ENCODE data around the gene GGCX.

The GGCX gene

DNA sequence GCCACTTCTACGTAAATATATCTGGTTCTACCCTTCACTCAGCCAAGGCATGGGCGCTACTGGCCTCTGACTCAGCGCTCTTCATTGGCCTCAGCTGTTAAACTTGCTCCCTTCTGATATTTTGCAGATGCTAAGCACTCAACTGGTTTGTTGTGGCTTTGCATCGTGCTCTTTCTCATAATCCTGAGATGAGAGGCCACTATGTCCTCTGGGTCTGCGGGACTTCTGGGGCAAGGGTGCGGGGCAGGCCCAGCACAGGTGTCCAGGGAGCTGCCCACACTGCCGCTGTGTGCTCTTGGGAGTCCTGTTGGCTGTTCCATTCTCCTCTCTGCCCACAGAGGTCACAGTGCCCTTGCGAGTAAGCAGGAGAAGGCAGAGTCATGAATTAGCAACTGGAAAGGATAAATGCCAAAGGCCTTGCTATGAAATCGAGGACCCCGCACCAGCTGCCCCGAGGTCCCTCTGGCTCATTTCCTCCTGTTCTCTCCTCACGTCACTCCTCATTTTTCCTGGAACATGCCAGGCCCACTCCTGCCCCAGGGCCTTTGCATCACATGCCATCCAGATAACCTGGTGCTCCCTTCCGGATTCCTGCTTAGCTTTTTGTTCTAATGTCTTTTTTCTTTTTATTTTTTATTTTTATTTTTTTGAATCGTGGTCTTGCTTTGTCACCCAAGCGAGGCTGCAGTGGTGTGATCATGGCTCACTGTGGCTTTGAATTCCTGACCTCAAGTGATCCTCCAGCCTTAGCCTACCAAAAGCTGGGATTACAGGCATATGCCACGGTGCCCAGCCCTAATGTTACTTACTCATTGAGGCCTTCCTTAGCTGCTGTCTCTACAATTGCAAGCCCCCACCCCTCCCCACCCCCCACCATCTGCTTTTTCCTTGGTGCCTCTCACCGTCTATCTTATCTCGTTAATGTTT is 57.2 kb downstream of the GGCX start:
- H3K4me1 ChIP-seq (ENCODE audit: control insufficient read depth in 1 of 2, insufficient read depth in 2 of 2, low read length in 2 of 2) = peaks cover 7 to 8% of the 10 kb centered on the region in 2 donors

DNA sequence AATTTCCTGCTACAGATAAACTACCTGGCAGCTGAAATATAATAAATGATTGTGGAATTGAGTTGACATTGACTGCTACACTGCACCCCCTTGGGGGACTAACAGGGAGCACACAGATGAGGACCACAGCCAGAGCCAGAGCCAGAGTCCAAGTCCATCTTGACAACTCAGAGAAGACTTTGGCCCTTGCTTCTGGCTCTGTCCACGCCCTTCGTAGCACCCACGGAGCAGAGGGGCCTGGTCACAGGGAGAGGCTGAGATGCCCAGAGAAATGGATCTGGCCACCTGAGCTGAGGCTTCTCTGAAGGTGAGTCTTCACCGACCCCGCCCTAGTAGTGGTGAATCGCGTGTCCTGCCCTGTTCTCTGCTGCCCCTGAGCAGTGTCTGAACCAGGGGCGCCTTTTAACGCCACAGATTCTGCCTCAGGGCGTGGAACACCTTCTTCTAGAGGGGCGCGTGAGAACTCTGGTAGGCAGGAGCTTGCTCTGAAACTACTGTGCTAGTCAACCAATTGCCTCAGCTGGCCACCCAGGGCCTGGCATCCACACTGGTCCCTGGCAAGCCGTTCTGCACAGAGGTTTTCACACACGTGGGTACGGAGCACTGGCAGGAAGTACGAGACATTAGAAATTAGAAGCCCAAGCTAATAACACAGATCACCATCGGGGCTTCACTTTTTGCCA is 58.0 kb downstream of the GGCX start:
- Histone ChIP-seq H3K4me1 (ENCODE audit: control insufficient read depth in 1 of 2, insufficient read depth in 2 of 2, low read length in 2 of 2) (peaks cover 7 to 8% of the 10 kb centered on the region in 2 donors), H3K27me3 (ENCODE audit: low read depth, low read length) (no peaks in the 10 kb centered on the region), H3K9me3 (ENCODE audit: control insufficient read depth in 1 of 2, low read length in 2 of 2) (no peaks in the 10 kb centered on the region), H3K27ac (ENCODE audit: low read length) (peak overlapping the region; percentile 31), H3K36me3 (ENCODE audit: control insufficient read depth in 1 of 2, insufficient read depth in 2 of 2, low read length in 2 of 2) (no peaks in the 10 kb centered on the region), H3K4me3 (ENCODE audit: low read depth in 1 of 2, low read length in 2 of 2) (no peak overlapping the region)

More for the DNA sequence above, 57.2 kb downstream of the GGCX start:
- Histone ChIP-seq H3K36me3 (ENCODE audit: control insufficient read depth in 1 of 2, insufficient read depth in 2 of 2, low read length in 2 of 2) (no peaks in the 10 kb centered on the region), H3K27ac (ENCODE audit: low read length) (peak overlapping the region; percentile 31), H3K27me3 (ENCODE audit: low read depth, low read length) (no peaks in the 10 kb centered on the region), H3K9me3 (ENCODE audit: control insufficient read depth in 1 of 2, low read length in 2 of 2) (no peaks in the 10 kb centered on the region), H3K4me3 (ENCODE audit: low read depth in 1 of 2, low read length in 2 of 2) (no peak overlapping the region)

DNA sequence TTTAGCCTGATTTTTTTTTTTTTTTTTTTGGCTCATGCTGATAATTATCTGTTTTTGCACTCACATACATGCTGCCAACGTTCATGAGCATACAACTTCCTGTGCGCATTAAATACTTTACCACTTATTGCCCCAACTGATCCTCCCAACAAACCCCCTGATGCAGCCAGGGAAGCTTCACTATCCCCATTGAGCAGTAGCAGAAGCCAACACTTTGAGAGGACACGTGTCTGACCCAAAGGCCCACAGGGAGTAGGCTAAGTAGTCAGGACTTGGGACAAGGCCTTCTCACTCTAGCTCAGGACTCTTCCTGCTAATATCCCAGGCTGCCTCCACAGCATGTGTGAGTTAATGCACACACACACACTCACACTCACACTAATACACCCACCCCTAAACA is 58.6 kb downstream of the GGCX start:
- Histone ChIP-seq H3K27me3 (ENCODE audit: low read depth, low read length) (no peaks in the 10 kb centered on the region), H3K27ac (ENCODE audit: low read length) (peak overlapping the region; percentile 40), H3K4me1 (ENCODE audit: control insufficient read depth in 1 of 2, insufficient read depth in 2 of 2, low read length in 2 of 2) (peaks cover 7 to 8% of the 10 kb centered on the region in 2 donors), H3K9me3 (ENCODE audit: control insufficient read depth in 1 of 2, low read length in 2 of 2) (no peaks in the 10 kb centered on the region), H3K4me3 (ENCODE audit: low read depth in 1 of 2, low read length in 2 of 2) (no peak overlapping the region), H3K36me3 (ENCODE audit: control insufficient read depth in 1 of 2, insufficient read depth in 2 of 2, low read length in 2 of 2) (no peaks in the 10 kb centered on the region)

DNA sequence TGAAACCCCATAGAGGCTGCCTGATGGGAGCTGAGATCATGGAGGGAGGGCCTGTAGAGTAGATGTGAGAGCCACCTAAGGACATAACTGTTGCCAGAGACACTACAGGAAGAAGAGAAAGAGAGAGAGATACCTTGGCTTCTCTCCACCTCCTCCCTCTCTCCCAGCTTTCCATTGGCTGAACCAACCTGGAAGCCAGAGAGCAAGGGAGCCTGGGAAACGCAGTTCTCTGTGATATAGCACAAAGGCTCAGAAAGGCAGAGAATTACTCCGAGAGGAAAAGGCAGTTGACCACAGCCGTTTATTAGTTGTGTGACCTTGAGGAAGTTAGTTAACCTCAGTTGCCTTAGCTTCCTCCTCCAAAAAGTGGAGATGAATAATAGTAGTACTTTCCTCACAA is 60.0 kb downstream of the GGCX start:
- H3K4me3 ChIP-seq (ENCODE audit: low read depth in 1 of 2, low read length in 2 of 2) = no peak overlapping the region
- H3K27ac ChIP-seq (ENCODE audit: low read length) = no peak overlapping the region
- no peaks in the 10 kb centered on the region for H3K36me3 ChIP-seq (ENCODE audit: control insufficient read depth in 1 of 2, insufficient read depth in 2 of 2, low read length in 2 of 2)
- no peaks in the 10 kb centered on the region for H3K9me3 ChIP-seq (ENCODE audit: control insufficient read depth in 1 of 2, low read length in 2 of 2)
- H3K27me3 ChIP-seq (ENCODE audit: low read depth, low read length) = no peaks in the 10 kb centered on the region
- peaks cover 7 to 8% of the 10 kb centered on the region in 2 donors for H3K4me1 ChIP-seq (ENCODE audit: control insufficient read depth in 1 of 2, insufficient read depth in 2 of 2, low read length in 2 of 2)

DNA sequence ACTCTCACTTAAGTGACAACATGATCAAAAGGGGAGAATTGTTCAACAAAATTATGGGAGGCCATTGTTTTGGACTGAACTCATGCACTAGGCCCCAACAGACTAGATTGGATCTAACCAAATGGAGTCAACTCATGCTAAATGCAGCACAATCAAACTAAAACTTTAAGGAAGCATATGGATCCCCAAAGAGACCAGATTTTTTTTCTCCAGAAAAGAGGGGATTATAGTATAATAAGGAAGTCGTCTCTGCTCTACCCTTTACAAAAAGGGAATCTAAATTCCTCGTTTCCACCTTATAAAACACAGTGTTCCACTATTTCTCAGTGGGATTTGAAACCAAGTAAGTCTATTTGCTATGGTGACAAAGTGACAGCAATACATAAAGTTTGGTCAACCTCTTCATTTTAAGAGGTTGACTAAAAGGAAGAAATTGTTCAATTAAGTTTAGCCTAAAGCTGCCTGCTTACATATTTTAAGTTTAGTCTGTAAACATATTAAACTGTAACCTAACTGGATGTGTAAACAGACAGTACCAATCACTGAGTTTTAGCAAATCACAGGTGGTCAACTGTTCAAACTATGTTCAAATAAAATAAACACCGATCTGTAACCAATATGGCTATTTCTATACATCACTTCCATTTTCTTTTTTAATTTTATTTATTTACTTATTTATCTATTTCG is 63.2 kb downstream of the GGCX start:
- Histone ChIP-seq H3K36me3 (ENCODE audit: control insufficient read depth in 1 of 2, insufficient read depth in 2 of 2, low read length in 2 of 2) (no peaks in the 10 kb centered on the region), H3K4me3 (ENCODE audit: low read depth in 1 of 2, low read length in 2 of 2) (no peak overlapping the region), H3K27ac (ENCODE audit: low read length) (no peak overlapping the region), H3K9me3 (ENCODE audit: control insufficient read depth in 1 of 2, low read length in 2 of 2) (no peaks in the 10 kb centered on the region), H3K27me3 (ENCODE audit: low read depth, low read length) (no peaks in the 10 kb centered on the region), H3K4me1 (ENCODE audit: control insufficient read depth in 1 of 2, insufficient read depth in 2 of 2, low read length in 2 of 2) (peaks cover 0 to 4% of the 10 kb centered on the region in 2 donors)

DNA sequence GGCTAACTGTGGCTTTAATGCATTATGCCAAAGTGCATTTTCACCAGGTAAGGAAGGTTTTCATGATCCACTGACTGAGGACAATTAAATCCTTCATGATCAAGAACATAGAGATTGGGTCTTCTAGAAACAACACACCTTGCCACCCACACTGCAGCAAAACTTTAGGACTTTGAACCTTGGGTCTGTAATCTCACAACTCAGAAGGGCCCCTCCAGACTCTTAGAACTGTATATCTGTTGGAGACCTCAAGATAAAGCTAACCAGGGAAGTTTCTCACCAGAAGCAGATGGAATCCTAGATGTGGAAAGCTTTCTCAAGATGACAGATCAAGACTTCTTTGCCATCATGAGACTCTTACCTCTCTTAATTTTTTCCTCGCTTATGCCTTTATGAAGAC is 64.9 kb downstream of the GGCX start:
- Histone ChIP-seq H3K36me3 (ENCODE audit: control insufficient read depth in 1 of 2, insufficient read depth in 2 of 2, low read length in 2 of 2) (no peaks in the 10 kb centered on the region), H3K4me3 (ENCODE audit: low read depth in 1 of 2, low read length in 2 of 2) (no peak overlapping the region), H3K27ac (ENCODE audit: low read length) (no peak overlapping the region), H3K4me1 (ENCODE audit: control insufficient read depth in 1 of 2, insufficient read depth in 2 of 2, low read length in 2 of 2) (no peaks in the 10 kb centered on the region), H3K9me3 (ENCODE audit: control insufficient read depth in 1 of 2, low read length in 2 of 2) (no peaks in the 10 kb centered on the region), H3K27me3 (ENCODE audit: low read depth, low read length) (no peaks in the 10 kb centered on the region)

Measured in muscle layer of duodenum (tissue), 2 donors.